ENCODE measurements around the gene IDH3B.
"Not testable (repeated sequence)": the region's sequence is repeated elsewhere in the genome, so short reads cannot be mapped to it uniquely, and the experiment has no call there.

The IDH3B gene

DNA sequence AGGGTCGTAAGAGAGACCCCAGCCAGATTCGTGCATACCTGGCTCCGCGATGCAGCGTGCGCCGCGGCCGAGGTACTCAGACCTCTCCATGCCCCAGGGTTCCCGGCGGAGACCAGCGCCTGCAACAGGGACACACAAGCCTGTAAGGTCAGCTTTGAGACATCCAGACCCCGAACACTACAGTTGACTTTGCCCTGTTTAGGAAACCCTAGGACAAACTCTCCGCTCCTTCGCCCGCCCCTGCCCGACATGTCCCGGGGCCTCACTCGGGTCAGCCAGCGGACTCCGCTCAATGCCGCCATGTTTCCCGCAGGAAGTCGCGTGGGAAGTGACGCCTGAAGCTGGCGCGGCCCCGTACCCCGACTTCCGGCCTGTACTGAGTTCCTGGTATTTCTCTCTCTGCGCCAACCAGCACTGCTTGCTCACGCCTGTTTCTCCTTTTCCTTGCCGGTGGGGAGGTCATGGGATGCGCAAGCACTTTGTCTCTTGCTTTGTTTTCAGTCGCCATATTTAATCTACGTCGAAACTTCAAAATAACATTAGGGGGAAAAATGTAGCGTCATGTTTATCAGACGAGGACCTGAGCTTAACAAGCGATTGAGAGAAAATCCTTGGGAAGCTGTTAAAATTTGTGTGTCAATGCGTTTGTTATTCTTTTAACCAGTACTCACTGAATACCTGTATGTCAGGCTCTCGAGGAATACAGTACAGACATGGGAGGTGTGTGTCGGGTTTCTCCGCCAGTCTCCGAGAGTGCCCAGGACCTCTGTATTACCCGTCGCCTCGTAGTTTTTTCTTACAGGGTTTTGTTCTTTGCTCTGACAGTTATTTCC, at the start of gene IDH3B:
IDH3B (minus strand) TSS at position 330 of the 833 bp plus-strand sequence; CDS start at position 302, 28 bp downstream.
- peak; percentile 79 to 89 for DNase-seq (ENCODE audit: extremely low read depth in 1 of 2, low read depth in 1 of 2)

DNA sequence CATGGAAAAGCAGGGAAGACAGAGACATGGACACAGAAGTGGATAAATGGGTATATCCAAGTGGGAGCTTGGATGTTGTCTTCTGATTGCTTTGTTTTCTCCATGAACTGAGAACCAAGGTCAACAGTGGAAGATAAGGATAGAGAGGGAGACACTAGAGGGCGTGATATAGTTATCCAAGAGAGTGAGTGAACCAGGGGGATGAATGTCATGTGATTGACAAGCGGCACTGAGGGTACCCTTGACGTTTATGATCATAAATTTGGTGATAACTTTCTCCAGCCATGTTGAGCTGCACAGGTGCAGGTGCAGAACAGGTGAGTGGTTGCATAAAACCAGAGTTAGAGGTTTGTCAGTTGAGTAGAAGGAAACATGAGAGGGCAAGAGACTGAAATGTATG, 49.3 kb upstream of the IDH3B start:
- DNase-seq (ENCODE audit: extremely low read depth in 1 of 2, low read depth in 1 of 2): no peak

DNA sequence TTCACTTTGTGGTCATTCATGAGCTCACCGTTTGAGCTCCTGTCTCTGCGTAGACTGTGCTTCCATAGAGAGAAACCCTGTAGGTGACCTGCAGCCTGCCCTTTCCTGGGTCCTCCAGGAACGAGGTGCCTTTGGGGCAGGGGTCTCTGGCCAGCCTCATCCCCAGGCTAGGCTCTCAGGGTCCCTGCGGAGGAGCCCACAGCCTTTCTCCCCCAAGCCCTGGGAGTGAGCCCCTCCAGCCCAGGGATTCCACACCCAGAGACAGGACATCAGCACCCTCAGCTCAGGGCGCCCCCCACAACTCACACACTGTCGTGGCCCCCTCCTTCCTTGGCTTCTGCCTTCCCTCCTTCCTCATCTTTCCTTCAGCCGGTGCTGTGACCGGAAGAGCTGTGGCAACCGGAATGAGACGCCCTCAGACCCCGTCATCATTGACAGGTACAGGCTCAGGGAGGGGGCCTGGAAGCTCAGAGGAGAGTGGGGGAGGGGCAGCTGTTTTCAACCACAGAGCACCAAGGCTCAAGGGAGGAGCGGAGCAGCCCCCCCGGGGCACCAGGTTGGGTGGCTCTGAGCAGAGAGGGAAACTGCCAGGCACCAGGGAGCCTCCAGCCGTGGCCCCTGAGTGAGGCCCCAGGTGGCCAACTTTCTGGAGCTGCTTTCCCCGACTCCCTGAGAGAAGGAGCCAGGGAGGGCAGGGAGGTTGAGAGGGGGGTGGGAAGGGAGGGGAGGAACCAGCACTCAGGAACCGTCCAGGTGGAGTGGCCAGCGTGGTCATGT, 45.4 kb upstream of the IDH3B start:
- no peak for DNase-seq (ENCODE audit: extremely low read depth in 1 of 2, low read depth in 1 of 2)

DNA sequence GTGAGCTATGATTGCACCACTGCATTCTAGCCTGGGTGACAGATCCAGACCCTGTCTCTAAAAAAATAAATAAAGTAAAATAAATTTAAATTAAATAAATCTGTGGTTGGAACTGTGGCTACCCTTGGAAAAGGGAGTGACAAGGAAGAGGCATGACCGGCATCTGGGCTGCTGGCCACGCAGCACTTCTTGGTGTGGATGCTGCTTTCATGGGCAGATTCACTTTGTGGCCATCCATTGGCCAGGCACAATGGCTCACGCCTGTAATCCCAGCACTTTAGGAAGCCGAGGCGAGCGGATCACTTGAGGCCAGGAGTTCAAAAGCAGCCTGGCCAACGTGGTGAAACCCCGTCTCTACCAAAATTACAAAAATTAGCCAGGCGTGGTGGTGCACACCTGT, 44.6 kb upstream of the IDH3B start:
- DNase-seq (ENCODE audit: extremely low read depth in 1 of 2, low read depth in 1 of 2): no peak

DNA sequence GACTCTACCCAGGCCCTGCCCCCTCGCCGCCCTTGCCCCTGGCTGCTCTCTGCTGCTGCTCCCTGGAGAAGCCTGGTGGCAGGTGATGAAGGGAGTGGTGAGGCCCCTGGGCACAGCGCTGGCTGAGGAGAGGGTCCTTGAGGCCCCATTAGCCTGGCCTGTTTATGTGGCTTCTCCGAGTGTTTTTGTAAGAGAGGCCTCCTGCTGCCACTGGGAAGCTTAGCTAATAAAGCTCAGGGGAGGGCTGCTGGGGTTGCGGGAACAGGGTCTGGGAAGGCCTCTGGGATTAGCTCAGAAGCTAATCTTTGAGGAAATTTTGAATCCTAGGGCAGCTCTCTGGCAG, 44.0 kb upstream of the IDH3B start:
- DNase-seq (ENCODE audit: extremely low read depth in 1 of 2, low read depth in 1 of 2): no peak

DNA sequence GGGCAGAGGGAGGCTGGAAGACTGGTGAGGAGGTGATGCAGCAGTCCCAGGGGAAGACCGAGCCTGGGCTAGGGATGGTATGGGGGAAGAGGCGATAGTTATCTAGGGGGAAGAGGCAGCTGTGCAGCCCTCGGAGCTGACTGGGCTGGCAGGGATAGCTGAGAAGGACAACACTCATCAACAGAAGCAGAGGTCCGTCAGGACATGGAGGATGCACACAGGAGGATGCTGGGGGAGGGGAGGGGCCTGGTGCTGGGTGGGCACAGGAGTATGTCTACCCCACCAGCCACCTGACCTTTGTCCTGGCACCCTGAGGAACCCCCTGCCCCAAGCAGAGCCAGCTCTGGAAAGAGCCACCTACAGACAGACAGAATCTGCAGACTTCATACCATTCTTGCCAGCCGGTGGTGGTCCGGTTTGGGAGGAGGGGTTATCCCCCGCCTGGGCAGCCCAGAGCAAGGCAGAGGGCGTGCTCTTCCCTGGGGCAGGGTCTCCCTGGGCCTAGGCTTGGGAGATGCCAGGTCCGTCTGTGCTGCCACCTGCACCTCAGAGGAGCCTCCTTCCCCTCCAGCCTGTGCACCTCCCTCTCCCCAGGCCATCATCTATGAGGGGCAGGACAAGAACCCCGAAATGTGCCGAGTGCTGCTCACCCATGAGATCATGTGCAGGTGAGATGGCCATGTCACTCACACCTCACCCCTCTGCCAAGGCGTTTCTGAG, 43.5 kb upstream of the IDH3B start:
- no peak for DNase-seq (ENCODE audit: extremely low read depth in 1 of 2, low read depth in 1 of 2)

DNA sequence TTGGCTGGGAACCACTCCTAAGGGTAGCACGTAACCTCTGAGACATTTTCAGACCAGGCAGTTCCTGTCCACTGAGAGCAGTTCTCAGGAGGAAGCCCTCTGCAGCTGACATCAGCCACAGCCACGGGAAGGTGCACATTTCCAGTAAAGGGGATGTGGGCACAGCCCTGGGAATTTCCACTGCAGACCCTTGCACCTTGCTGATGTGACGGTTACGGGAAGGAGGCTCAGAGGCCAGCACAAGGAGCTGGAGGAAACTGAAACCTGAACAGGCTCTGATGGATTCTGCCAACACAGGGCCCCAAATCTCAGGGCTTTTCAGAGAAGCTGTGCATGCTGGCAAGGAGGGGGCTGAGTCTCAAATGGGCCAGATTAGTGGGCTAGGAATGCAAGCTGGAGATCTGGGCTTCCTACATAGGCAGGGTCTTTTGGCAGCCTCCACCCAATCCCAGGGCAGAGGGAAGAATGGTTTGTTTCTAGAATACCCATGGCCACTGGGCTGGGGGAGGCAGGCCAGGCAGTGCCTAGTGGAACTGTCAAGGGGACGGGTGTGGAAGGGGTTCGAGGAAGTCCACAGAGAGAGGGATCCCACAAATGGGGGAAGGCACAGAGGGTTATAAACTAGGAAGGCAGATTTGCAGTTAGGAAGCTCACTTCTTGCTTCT, 42.8 kb upstream of the IDH3B start:
- DNase-seq (ENCODE audit: extremely low read depth in 1 of 2, low read depth in 1 of 2): no peak

DNA sequence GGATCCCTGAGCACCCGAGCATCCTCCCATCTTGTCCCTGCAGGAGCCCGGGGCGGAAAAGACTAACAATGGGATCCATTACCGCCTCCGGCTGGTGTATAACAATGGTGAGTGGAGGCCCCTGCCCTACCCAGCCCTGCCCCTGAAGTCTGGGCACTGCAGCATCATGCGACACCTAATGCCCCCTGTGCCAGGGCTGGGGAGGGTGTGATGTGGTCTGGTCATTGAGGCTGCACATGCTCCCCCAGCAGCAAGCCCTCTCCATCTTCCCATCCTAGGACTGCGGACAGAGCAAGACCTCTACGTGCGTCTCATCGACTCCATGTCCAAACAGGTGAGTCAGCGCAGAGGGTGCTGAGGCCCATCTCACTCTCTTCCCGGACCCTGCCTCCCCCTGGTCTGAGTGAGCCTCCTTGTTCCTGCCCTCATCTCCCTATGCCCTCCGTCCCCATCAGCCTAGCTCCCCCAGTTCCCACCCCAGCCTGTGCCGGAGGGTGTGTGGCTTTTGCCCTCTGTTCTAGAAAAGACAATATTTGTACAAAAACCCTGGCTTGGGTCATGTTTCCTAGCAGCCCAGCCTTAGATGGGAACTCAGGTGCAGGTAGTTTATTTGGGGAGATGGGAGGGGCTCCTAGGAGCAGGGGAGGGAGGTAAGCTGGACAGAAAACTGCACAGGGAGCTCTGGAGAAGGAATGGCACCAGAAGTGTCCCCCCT, 42.1 kb upstream of the IDH3B start:
- DNase-seq (ENCODE audit: extremely low read depth in 1 of 2, low read depth in 1 of 2): no peak

DNA sequence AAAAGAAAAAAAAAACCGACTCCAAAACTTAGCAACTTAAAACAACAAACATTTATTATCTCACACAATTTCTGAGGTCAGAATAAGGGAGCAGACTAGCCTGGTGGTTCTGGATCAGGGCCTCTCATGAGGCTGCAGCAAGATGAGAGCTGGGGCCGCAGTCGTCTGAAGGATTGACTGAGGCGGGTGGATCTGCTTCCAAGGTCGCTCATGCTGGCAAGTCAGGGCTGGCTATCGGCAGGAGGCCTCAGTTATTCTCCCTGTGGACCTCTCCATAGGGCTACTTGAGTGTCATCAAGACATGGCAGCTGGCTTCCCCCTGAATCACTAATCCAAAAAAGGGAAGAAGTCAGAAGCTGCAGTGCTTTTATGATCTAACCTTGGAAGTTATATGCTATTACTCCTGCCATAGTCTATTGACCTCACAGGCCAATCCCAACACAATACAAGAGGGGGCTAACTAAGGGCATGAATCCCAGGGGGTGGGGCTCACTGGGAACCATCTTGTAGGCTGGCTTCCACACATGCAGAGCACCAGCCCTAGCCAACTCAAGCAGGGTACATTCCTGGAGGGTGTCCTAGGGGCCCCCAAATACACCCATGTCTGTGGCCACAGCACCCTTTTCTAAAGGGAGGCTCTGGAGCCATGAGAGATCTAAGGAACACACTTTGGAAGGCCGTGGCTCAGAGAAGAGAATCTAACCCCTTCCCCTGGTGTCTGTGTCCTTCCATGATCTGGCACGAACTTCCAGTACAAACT, 39.9 kb upstream of the IDH3B start:
- no peak for DNase-seq (ENCODE audit: extremely low read depth in 1 of 2, low read depth in 1 of 2)

DNA sequence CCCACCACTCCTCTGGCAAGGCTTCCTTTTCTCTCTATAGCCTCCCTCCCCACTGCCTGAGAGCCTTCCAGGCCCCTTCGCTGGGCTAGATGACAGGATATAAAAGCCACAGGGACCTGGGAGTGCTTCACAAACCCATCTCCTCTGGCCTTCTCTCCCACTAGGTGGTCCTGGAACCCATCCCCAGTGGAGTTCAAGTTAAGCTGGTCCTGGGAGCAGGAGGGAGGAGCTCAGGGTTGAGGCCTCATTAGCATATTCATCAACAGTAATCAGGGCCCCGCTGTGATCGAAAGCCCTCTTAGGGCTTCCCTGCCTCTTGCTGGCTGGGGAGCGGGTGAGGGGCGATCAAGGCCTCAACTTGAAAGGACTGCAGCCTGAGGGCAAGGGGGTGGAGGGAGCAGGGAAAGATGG, 37.7 kb upstream of the IDH3B start:
- no peak for DNase-seq (ENCODE audit: extremely low read depth in 1 of 2, low read depth in 1 of 2)

DNA sequence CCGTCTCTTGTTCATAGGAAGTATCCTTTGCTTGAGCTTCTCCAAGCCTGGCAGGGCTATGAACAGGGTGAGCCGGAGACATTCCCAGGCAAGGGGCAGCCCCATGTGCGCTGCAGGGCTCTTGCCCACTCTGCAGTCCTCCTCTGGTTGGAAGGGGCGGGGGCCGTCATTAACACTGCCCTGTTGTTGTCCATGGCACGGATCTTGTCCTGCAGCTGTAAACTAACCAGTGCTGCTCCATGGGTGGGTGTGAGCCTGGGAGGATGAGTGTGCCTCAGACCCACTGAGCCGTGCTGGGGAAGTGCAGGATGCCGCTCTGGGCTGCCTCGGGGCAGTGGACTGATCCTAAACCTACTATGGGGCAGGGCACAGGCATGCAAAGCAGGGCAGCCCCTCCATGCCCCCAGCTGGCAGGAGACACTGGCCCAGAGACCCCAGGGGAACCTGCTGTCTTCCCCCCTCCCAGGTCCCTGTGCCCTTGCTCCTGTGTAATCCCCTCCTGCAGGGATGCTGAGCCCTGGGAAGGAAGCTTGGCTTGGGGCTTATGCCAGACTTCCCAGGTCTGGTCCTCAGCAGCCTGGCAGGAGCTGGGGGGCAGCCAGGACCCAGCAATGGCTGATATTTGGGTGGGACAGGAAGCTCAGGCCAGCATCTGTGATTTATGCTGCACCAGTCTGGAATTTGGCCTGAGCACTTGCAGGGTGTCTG, 37.1 kb upstream of the IDH3B start:
- no peak for DNase-seq (ENCODE audit: extremely low read depth in 1 of 2, low read depth in 1 of 2)

DNA sequence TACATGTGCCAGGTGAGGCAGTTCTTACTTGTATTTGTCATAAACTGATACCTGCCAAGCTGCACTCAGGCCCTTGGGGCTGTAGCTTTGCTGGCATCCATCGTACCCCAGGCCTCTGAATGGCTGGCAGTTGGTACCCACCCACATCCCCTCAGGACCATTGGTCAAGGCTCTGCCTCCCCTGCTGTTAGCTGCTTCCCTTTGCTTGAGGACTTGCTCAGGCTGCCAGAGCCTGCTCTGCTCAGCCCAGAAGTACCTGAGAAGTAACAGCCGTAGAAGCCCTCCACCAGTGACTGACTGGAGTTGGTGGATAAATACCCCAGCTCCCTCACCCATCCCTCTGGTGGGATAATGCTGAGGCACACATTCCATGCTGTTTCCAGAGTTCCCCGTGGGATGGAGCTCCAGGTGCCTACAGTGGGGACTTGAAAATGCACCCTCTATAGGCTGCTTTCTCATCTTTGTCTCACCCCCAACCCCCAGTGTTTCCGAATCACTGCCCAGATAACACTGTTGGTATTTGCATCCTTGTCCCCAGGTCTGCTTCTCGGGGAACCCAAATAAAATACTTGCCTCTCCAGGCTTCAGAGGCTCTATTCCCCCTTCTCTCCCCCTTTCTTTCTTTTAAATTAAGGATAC, 35.9 kb upstream of the IDH3B start:
- DNase-seq (ENCODE audit: extremely low read depth in 1 of 2, low read depth in 1 of 2): no peak

DNA sequence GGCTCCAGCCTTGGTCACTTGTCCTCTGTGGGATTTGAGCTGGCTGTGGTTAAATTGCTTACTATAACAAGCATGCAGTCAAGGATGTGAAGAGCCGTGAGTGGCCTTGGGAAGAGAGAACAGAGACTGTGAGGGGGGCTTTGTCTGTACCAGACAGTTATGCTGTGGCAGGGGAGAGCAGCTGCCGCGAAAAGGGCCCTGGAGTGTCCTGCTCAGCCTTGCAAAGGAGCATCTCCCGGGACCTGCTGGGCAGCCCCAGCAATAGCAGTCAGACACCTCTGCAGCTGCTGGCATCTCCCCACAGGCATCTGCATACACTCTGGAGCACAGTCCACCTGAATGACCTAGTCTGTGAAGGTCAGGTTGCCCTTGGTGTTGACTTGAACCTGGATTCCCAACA, 34.9 kb upstream of the IDH3B start:
- no peak for DNase-seq (ENCODE audit: extremely low read depth in 1 of 2, low read depth in 1 of 2)

DNA sequence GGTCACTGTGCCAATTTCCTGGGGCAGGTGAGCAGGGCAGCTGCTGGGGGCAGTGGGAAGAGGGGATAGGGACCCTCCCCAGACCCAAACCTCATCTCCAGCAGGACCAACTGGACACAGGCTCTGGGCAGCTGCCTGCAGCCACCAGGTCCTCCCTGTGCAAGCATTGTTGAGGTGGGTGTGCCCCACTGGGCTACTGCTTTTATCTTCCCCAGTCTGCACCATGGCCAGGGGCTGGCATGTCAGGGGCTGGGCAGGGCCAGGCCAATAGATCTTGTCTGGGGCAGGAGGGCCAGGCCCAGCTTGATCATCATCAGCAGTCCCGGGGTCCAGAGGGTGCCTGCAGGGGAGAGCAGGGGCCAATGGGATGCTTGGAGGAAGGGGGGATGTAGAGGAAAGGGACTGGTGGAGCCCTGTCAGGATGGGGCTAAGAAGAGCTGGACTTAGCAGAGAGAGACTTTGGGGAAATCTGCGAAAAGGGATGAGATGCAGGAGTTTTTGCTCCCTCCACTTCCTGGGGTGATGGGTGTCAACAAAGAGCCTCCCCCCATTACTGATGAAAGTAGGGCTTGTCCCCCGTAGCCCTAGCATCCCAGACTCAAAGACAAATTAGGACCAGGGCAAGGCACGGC, 34.3 kb upstream of the IDH3B start:
- no peak for DNase-seq (ENCODE audit: extremely low read depth in 1 of 2, low read depth in 1 of 2)

DNA sequence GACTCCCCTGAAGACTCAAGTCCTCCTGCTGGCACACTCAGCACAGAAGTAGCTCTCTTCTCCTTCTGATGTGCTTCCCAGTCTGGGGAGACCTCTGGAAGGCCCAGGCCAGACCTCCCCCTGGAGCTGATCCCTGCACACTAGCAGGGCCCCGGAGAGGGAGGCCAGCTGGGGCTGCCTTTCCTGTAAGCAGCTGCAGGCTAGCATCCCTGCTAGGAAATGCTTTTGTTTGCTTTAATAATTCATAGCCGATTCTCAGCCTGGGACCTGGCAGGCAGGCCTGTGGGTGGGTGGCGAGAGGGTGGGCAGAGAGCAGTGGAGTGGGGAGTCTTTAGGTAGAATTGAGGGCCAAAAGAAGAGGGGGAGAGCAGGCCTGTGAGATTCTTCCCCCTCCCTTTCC, 33.8 kb upstream of the IDH3B start:
- no peak for DNase-seq (ENCODE audit: extremely low read depth in 1 of 2, low read depth in 1 of 2)

DNA sequence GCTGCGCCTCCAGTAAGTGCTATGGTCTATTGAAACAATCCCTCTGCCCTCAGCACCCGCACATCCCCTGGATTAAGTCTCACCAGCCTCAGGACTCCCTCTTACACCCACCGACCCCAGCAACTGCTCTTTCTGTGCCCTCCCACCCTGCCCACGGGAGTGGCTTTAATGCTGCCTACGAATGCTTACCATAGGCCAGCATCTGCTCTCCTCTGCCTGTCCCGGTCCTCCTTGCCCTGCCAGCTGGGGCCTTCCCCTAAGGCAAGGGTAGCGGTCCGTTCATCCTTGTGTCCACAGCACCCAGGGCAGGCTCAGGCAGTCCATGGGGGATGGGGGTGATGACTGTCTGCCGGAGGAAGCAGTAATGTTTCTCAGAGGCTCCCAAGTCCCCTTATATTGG, 32.6 kb upstream of the IDH3B start:
- DNase-seq (ENCODE audit: extremely low read depth in 1 of 2, low read depth in 1 of 2): no peak

DNA sequence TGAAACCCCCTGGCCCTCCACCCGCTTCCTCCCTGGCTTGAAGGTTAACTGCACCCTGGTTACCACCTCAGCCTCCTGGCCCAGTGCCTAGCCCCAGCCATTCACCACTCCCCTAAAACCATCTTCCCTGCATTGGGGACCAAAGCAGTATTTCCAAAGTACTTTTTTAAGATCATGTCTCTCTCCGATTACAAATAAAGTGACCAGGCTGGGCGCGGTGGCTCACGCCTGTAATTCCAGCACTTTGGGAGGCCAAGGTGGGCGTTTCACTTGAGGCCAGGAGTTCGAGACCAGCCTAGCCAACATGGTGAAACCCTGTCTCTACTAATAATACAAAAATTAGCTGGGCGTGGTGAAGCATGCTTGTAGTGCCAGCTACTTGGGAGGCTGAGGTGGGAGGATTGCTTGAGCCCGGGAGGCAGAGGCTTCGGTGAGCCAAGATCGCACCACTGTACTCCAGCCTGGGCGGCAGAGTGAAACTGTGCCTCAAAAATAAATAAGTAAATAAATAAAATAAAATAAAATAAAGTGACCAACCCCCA, 32.0 kb upstream of the IDH3B start:
- not testable (repeated sequence) for DNase-seq (ENCODE audit: extremely low read depth in 1 of 2, low read depth in 1 of 2)

Measured in stimulated activated CD8-positive, alpha-beta memory T cell treated with anti-CD3 and anti-CD28 coated beads, Interleukin-7, amount 100 ng/mL, for 48 hours (primary cell).